GM19043 (cell line): ENCODE results near the gene MTARC2.

Experiments used
- ATAC-seq: cut with Tn5 transposase; IDR thresholded peaks from one replicate; pipeline ENCODE4 v1.9.1; 2021; ENCODE audit warnings: low read depth; ENCODE audit not compliant: unreplicated experiment

Gene MTARC2

DNA sequence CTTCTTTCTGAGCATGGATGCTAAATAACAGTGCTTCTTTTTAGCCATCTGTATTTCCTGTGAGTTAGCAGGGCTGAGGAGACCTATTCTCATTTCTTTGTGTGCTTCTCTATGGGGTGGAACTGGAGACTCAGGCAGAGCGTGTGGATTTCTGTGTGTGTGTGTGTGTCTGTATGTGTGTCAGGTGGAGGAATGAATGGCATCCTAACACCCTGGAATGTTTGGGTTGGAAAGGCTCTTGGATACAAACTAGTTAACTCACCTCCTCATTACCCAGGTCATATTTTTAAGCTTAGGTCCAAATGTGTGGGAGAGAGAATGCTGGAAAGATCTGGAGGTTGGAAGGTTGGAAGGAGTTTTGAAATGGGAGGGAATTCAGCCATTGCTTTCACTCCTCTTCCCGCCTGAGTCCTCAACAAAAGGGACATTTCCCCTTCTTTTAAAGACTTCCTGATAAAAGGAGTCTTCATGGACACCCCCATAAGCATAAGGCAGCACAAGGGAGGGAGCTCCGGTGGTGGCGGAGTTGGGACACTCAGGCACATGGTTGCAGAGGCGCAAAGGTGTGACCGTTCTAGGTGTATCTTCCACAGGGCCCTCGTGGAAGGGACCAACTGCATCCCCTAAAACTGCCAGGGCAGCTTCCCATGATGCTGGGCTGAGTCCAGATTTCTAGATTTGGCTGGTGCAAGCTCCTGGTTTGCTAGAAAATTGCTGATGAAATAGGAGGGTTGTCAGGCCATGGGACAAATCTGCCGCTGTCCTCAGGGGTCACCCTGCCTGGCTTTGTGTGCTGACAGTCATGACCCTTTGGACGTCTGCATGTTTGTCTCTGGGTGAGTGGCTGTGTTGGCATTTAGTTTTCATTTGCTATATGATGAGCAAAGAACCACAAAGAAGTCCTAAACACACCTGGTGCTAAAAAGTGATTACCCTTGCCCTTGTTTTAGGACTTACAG is 76.2 kb downstream of the MTARC2 start:
- no peak for ATAC-seq

DNA sequence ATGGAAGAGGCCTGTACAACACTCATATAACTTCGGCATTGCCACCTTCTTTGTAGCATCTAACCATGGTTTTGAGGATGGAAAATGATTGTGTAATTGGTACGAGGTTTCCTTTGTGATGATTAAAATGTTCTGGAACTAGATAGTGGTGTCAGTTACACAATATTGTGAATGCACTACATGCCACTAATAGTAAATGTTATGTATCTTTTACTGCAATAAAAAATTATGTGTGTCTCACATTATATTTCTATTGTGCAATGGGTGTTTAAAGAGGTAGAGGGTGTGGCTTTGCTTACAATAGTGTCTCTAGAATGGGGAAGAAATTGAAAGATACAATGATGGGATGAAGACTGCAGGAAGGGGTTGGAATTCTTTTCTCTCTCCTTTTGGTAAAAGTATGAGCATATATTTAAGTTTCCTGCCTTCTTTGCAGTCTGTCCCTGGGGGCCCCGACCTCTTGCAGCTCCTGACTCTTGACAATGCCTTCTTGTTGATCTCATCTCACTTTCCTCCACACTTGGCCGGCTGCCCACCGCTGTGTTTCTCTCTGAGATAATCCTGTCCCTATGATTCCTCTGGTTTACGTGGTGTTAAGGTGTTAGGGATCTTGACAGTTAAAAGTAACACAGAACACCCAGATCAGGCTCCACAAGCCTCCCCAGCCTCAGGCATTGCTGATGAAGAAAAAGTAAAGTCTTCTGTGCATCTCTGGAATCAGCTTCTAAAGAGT is 77.9 kb downstream of the MTARC2 start:
- ATAC-seq: no peak

DNA sequence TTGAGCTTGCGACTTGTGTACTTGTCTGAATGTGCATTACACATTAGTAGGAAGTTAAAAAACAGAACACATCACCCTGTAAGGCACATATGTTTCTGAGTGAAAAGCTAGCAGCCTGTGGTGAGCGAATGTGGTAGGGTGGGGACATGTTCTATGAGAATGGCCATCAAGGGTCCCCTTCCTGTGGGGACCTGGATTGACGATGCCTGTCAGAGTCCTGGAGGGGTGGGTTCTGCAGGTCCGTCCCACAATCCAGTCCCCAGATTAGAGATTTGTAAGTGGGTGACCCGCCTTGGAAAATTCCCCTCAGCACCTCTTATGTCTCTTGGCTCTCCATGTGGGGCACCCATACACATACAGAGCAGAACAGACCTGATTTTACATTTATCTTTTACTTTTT is 78.6 kb downstream of the MTARC2 start:
- ATAC-seq: no peak

DNA sequence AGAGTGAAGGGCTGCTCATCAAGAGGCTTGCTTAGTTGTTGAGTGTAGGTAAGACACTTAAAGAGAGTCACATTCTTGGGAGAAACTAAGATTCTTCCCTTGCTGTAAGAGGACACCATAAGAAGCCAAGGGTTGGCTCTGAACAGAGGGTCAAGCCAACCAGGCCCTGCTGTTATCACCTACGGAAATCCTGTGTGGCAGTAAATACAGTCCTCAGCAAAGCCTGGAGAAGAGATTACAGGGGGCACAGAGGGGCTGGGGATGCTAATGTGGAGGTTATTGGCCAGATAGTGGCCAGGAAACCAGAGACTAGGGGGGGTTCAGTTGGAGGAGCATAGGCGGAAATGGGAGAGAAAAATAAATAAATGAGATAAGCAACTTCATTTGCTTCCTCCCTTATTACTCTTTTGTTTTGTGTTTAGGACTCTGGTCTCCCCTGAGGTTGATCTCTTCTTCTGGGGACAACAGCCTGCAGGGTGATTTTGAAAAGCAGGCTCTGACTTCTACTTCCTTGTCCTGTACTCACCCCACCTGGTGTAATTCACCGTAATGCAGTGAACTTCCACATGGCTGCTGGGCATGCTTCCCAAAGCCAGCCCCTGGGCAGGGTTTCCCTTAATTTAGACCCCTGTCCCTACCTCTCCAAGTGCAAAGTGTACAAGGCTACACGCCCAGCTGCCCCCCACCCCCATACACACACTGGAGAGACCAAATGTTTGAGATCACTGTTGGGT is 79.5 kb downstream of the MTARC2 start:
- no peak for ATAC-seq

DNA sequence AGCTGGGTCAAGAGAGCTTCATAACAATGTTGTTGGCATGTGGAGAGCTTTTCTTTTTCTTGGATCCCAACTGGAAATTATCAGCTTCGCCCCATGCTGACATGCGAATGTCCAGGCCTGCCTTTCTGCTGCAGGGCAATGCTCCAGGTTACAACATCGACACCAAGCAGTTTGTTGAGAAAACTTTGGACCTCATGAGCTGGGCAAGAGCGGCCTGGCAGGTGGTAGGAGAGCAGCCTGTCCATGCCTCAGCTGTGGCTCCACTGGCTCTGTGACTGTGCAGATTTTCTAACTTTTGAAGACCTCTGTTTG is 80.0 kb downstream of the MTARC2 start:
- ATAC-seq: no peak

DNA sequence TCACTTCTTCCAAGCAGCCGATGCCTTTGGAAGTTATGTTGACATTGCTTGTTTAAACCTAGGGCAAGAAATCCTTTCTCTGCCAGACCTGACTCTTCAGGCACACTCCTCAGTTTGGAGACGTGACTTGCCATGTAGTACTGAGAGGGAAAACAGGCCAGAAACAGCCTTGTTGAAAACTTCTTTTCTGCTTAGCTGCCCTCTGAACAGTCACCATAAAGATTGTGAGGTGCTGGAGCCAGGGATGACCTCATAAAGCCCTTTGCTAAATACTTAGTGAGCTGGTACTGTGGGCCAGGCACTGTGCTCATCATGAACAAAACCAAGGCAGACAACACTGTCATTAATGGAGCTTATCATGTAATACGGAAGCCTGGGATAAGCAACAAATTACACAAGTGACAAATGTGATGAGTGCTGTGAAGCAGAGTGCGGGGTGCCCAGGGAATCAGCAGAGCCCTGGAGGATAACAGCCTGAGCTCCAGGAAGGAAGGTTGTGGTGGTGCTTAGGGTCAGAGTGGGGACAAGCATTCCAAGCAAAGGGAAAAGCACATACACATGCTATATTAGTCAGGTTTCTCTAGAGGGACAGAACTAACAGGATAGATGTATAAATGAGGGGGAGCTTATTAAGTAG is 80.9 kb downstream of the MTARC2 start:
- ATAC-seq: no peak

DNA sequence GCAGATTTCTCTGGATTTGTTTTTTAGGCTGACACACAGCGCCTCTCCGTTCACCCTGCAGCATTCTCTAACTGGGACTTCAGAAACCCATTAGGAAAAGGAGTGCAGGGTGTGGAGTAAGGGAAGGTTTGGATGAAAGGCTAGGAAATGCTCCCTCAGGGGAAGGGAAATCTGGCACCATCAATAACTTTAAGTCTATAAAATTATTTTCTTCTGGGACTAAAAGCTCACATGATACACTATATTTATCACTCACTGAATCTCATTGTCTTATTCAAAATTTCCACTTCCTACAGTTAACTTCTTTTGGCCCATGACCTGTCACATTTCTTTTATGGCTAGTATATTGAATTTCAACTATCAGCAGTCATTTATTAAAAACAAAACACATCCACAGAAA is 85.3 kb downstream of the MTARC2 start:
- no peak for ATAC-seq
